ENCODE measurements around the gene EPSTI1. TPM values are rescaled to one million over a fixed set of nuclear protein-coding genes. Genes with fewer than 3 reads are reported as not detected.

Gene EPSTI1
- total and polyA plus RNA-seq, 3 experiments from 2014 or later: 4.5 to 17.3 (median 4.9) TPM

- no peak for DNase-seq
- Histone ChIP-seq H3K27ac (ENCODE audit: low read depth, low read length) (no peak overlapping the region), H3K4me3 (ENCODE audit: low read length) (no peak overlapping the region), H3K9me3 (ENCODE audit: low read length) (no peaks in the 10 kb centered on the region), H3K27me3 (ENCODE audit: insufficient read depth, low read length, poor library complexity, severe bottlenecking) (no peaks in the 10 kb centered on the region), H3K36me3 (ENCODE audit: insufficient read depth, low read length) (peaks cover 4% of the 10 kb centered on the region), H3K4me1 (ENCODE audit: insufficient read depth, low read length) (no peaks in the 10 kb centered on the region)
- Mint-ChIP-seq H3K4me3 (no peak overlapping the region), H3K36me3 (peaks cover 9 to 29% (median 13%) of the 10 kb centered on the region in 3 donors), H3K27ac (peak overlapping the region in 3 of 8 donors; percentile 14 to 35 (median 18)), H3K9me3 (no peaks in the 10 kb centered on the region), H3K27me3 (no peaks in the 10 kb centered on the region), H3K4me1 (peaks cover 6 to 31% (median 27%) of the 10 kb centered on the region in 3 donors)
- ChIA-PET CTCF (no interaction called here), POLR2A (no interaction called here)
Measured at GRCh38 chr13:42977219-42977659, 14.8 kb downstream of the EPSTI1 start.

- no peaks in the 10 kb centered on the region for H3K9me3 ChIP-seq (ENCODE audit: low read length)
- no peak overlapping the region for H3K27ac ChIP-seq (ENCODE audit: low read depth, low read length)
- no peaks in the 10 kb centered on the region for H3K27me3 ChIP-seq (ENCODE audit: insufficient read depth, low read length, poor library complexity, severe bottlenecking)
- H3K4me1 Mint-ChIP-seq: peaks cover 7 to 28% (median 23%) of the 10 kb centered on the region in 3 donors
- no peak overlapping the region for H3K4me3 Mint-ChIP-seq
- no peaks in the 10 kb centered on the region for H3K4me1 ChIP-seq (ENCODE audit: insufficient read depth, low read length)
- POLR2A ChIA-PET: no interaction called here
- no peaks in the 10 kb centered on the region for H3K27me3 Mint-ChIP-seq
- no peaks in the 10 kb centered on the region for H3K9me3 Mint-ChIP-seq
- CTCF ChIA-PET: interaction anchor here (1.2 to 1.4 kb wide), 2 partner anchors 13 to 17 kb away, joined by 3 to 4 read pairs; no protein-coding TSS in a partner anchor
- peaks cover 4% of the 10 kb centered on the region for H3K36me3 ChIP-seq (ENCODE audit: insufficient read depth, low read length)
- no peak overlapping the region for H3K4me3 ChIP-seq (ENCODE audit: low read length)
- H3K27ac Mint-ChIP-seq: no peak overlapping the region
- peaks cover 9 to 28% (median 13%) of the 10 kb centered on the region in 3 donors for H3K36me3 Mint-ChIP-seq
- no peak for DNase-seq
Measured at GRCh38 chr13:42976066-42976465, 16.0 kb downstream of the EPSTI1 start.

GRCh38 chr13:42973581-42973980, 18.5 kb downstream of the EPSTI1 start:
- Histone ChIP-seq H3K4me3 (ENCODE audit: low read length) (no peak overlapping the region), H3K27me3 (ENCODE audit: insufficient read depth, low read length, poor library complexity, severe bottlenecking) (no peaks in the 10 kb centered on the region), H3K4me1 (ENCODE audit: insufficient read depth, low read length) (peaks cover 9% of the 10 kb centered on the region), H3K9me3 (ENCODE audit: low read length) (no peaks in the 10 kb centered on the region), H3K36me3 (ENCODE audit: insufficient read depth, low read length) (peaks cover 4% of the 10 kb centered on the region), H3K27ac (ENCODE audit: low read depth, low read length) (no peak overlapping the region)
- no peak for DNase-seq
- POLR2A ChIA-PET: no interaction called here
- H3K27me3 Mint-ChIP-seq: no peaks in the 10 kb centered on the region
- peaks cover 15 to 36% (median 32%) of the 10 kb centered on the region in 3 donors for H3K4me1 Mint-ChIP-seq
- CTCF ChIA-PET: interaction anchor here (2.7 to 3.6 kb wide), 2 partner anchors 14 to 49 kb away, joined by 8 to 20 read pairs; no protein-coding TSS in a partner anchor
- peak overlapping the region in 1 of 8 donors; percentile 26 for H3K27ac Mint-ChIP-seq
- peaks cover 6 to 30% (median 13%) of the 10 kb centered on the region in 3 donors for H3K36me3 Mint-ChIP-seq
- H3K4me3 Mint-ChIP-seq: no peak overlapping the region
- H3K9me3 Mint-ChIP-seq: no peaks in the 10 kb centered on the region

- H3K4me3 Mint-ChIP-seq: no peak overlapping the region
- ChIA-PET CTCF (interaction anchor here (0.6 to 3.6 kb wide), 8 partner anchors 10 to 515 kb away, joined by 3 to 20 read pairs (median 3); partner anchors contain the start of gene EPSTI1), POLR2A (no interaction called here)
- H3K36me3 ChIP-seq (ENCODE audit: insufficient read depth, low read length): peaks cover 4% of the 10 kb centered on the region
- H3K4me1 Mint-ChIP-seq: peaks cover 13 to 30% (median 26%) of the 10 kb centered on the region in 3 donors
- H3K36me3 Mint-ChIP-seq: peaks cover 0 to 38% (median 14%) of the 10 kb centered on the region in 3 donors
- H3K27me3 Mint-ChIP-seq: no peaks in the 10 kb centered on the region
- H3K9me3 Mint-ChIP-seq: no peaks in the 10 kb centered on the region
- H3K9me3 ChIP-seq (ENCODE audit: low read length): no peaks in the 10 kb centered on the region
- H3K4me1 ChIP-seq (ENCODE audit: insufficient read depth, low read length): peaks cover 9% of the 10 kb centered on the region
- H3K27ac ChIP-seq (ENCODE audit: low read depth, low read length): no peak overlapping the region
- no peak for DNase-seq
- H3K27ac Mint-ChIP-seq: peak overlapping the region in 3 of 8 donors; percentile 9 to 23 (median 11)
- no peaks in the 10 kb centered on the region for H3K27me3 ChIP-seq (ENCODE audit: insufficient read depth, low read length, poor library complexity, severe bottlenecking)
- no peak overlapping the region for H3K4me3 ChIP-seq (ENCODE audit: low read length)
Measured at GRCh38 chr13:42971691-42972347, 20.2 kb downstream of the EPSTI1 start.

GRCh38 chr13:42970824-42971690, 21.0 kb downstream of the EPSTI1 start:
- no peaks in the 10 kb centered on the region for H3K9me3 Mint-ChIP-seq
- H3K4me3 Mint-ChIP-seq: no peak overlapping the region
- Histone ChIP-seq H3K36me3 (ENCODE audit: insufficient read depth, low read length) (peaks cover 4% of the 10 kb centered on the region), H3K4me3 (ENCODE audit: low read length) (no peak overlapping the region), H3K27me3 (ENCODE audit: insufficient read depth, low read length, poor library complexity, severe bottlenecking) (no peaks in the 10 kb centered on the region), H3K9me3 (ENCODE audit: low read length) (no peaks in the 10 kb centered on the region), H3K27ac (ENCODE audit: low read depth, low read length) (no peak overlapping the region), H3K4me1 (ENCODE audit: insufficient read depth, low read length) (peaks cover 9% of the 10 kb centered on the region)
- POLR2A ChIA-PET: no interaction called here
- no peaks in the 10 kb centered on the region for H3K27me3 Mint-ChIP-seq
- peak; percentile 20 to 54 (median 35) for DNase-seq
- peaks cover 0 to 36% (median 14%) of the 10 kb centered on the region in 3 donors for H3K36me3 Mint-ChIP-seq
- peak overlapping the region in 7 of 8 donors; percentile 2 to 73 (median 49) for H3K27ac Mint-ChIP-seq
- peaks cover 13 to 28% (median 22%) of the 10 kb centered on the region in 3 donors for H3K4me1 Mint-ChIP-seq
- CTCF ChIA-PET: interaction anchor here (0.7 to 3.6 kb wide), 7 partner anchors 11 to 142 kb away, joined by 3 to 20 read pairs (median 3); partner anchors contain the start of gene EPSTI1

GRCh38 chr13:42969565-42970172, 22.4 kb downstream of the EPSTI1 start:
- no peak overlapping the region for H3K27ac ChIP-seq (ENCODE audit: low read depth, low read length)
- peaks cover 4 to 36% (median 15%) of the 10 kb centered on the region in 3 donors for H3K36me3 Mint-ChIP-seq
- H3K4me3 ChIP-seq (ENCODE audit: low read length): no peak overlapping the region
- H3K9me3 Mint-ChIP-seq: no peaks in the 10 kb centered on the region
- peak; percentile 64 to 85 (median 75) for DNase-seq
- H3K4me3 Mint-ChIP-seq: peak overlapping the region in 1 of 7 donors; percentile 37
- H3K27me3 ChIP-seq (ENCODE audit: insufficient read depth, low read length, poor library complexity, severe bottlenecking): no peaks in the 10 kb centered on the region
- H3K4me1 Mint-ChIP-seq: peaks cover 13 to 23% (median 17%) of the 10 kb centered on the region in 3 donors
- H3K27ac Mint-ChIP-seq: no peak overlapping the region
- ChIA-PET POLR2A (interaction anchor here (0.9 kb wide), 1 partner anchor 22 kb away, joined by 4 read pairs; the partner anchor contains the start of gene EPSTI1), CTCF (interaction anchor here (0.6 to 3.7 kb wide), 19 partner anchors 12 to 835 kb away, joined by 3 to 40 read pairs (median 4); partner anchors contain the start of genes DNAJC15 and EPSTI1)
- peaks cover 9% of the 10 kb centered on the region for H3K4me1 ChIP-seq (ENCODE audit: insufficient read depth, low read length)
- H3K9me3 ChIP-seq (ENCODE audit: low read length): no peaks in the 10 kb centered on the region
- peaks cover 5% of the 10 kb centered on the region for H3K36me3 ChIP-seq (ENCODE audit: insufficient read depth, low read length)
- no peaks in the 10 kb centered on the region for H3K27me3 Mint-ChIP-seq

- H3K36me3 ChIP-seq (ENCODE audit: insufficient read depth, low read length): peaks cover 7% of the 10 kb centered on the region
- CTCF ChIA-PET: interaction anchor here (0.6 to 3.7 kb wide), 8 partner anchors 17 to 173 kb away, joined by 3 to 40 read pairs (median 4); partner anchors contain the start of genes DNAJC15 and EPSTI1
- POLR2A ChIA-PET: no interaction called here
Measured at GRCh38 chr13:42968906-42969305, 23.1 kb downstream of the EPSTI1 start.

More at GRCh38 chr13:42968906-42969305, 23.1 kb downstream of the EPSTI1 start:
- no peak overlapping the region for H3K4me3 ChIP-seq (ENCODE audit: low read length)
- no peak overlapping the region for H3K27ac ChIP-seq (ENCODE audit: low read depth, low read length)
- peaks cover 9% of the 10 kb centered on the region for H3K4me1 ChIP-seq (ENCODE audit: insufficient read depth, low read length)
- Mint-ChIP-seq H3K27ac (peak overlapping the region in 1 of 8 donors; percentile 54), H3K36me3 (peaks cover 4 to 40% (median 15%) of the 10 kb centered on the region in 3 donors), H3K4me3 (no peak overlapping the region), H3K9me3 (no peaks in the 10 kb centered on the region), H3K4me1 (peaks cover 13 to 23% (median 17%) of the 10 kb centered on the region in 3 donors), H3K27me3 (no peaks in the 10 kb centered on the region)
- H3K27me3 ChIP-seq (ENCODE audit: insufficient read depth, low read length, poor library complexity, severe bottlenecking): no peaks in the 10 kb centered on the region
- no peak for DNase-seq
- no peaks in the 10 kb centered on the region for H3K9me3 ChIP-seq (ENCODE audit: low read length)
